BJ (cell line): ENCODE measurements around the gene RASGRF2. TPM values are rescaled to one million over a fixed set of nuclear protein-coding genes. Genes with fewer than 3 reads are reported as not detected.
"Not testable (repeated sequence)": the region's sequence is repeated elsewhere in the genome, so short reads cannot be mapped to it uniquely, and the experiment has no call there.

ENCODE experiments used
- CTCF ChIA-PET: fragments of 350-600 bp; formaldehyde crosslinking; extraction: SDS; loops from one replicate; lab custom pipeline; 2021; ENCODE audit warnings: antibody characterized with exemption, inconsistent platforms; lab: Yijun Ruan, JAX
- POLR2A ChIA-PET: fragments of 300-600 bp; sonication (Branson Sonifier 250); formaldehyde crosslinking; extraction: SDS; loops from one replicate; lab custom pipeline; 2021; ENCODE audit warnings: antibody characterized with exemption; lab: Charles Lee
- DNase-seq: peaks from one replicate; pipeline ENCODE4 v3.0.0-alpha.2; 2011; ENCODE audit warnings: low read depth
- H3K27me3 ChIP-seq: 2 replicates; pipeline ENCODE4 v1.6.0; 2011; ENCODE audit warnings: low read length; ENCODE audit not compliant: control insufficient read depth, insufficient read depth
- H3K36me3 ChIP-seq: 2 replicates; pipeline ENCODE4 v1.5.1; 2011; ENCODE audit warnings: low read length; ENCODE audit not compliant: control insufficient read depth, insufficient read depth
- H3K4me3 ChIP-seq: 2 replicates; pipeline ENCODE4 v1.5.1; 2011; ENCODE audit warnings: low read depth, mild to moderate bottlenecking, control low read depth, low read length
- polyA plus RNA-seq: library from polyadenylated mRNA; depleted of rRNA; stranded (reverse); fragments of >200 nt; gene quantifications from 2 replicates; pipeline ENCODE4 v1.2.3, GENCODE V29; 2011
- TF ChIP-seq, protein P1 (sequence below): IDR thresholded peaks from 2 replicates; pipeline ENCODE4 v1.5.1; 2011; ENCODE audit warnings: low read depth, mild to moderate bottlenecking, control low read depth, inconsistent platforms, low read length, moderate library complexity; ENCODE audit not compliant: insufficient read depth

Gene RASGRF2
- polyA plus RNA-seq, 1 experiment: 0.85 TPM

DNA sequence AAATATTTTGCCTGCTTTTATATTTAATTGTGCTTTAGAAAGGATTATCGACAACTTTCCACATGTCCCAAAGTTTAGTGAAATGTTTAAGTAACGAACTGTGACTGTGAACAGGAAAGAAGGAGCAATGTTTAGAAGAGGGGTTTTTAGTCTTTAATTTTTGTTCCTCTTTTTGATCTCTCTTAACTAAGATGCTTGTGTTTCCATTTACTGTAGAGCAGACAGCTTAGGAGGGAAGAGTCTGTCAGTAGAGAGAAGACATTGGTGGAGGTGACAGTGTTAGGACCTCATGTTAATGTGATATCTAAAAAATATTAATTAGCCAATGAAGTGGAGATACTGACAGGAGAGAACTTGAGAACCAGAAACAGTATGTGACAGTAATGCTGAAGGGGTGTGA, 92.2 kb downstream of the RASGRF2 start:
- ChIA-PET CTCF (no interaction called here), POLR2A (no interaction called here)
- Histone ChIP-seq H3K4me3 (no peak overlapping the region), H3K36me3 (no peaks in the 10 kb centered on the region), H3K27me3 (no peaks in the 10 kb centered on the region)
- DNase-seq: no peak
- TF ChIP-seq, protein P1, sequence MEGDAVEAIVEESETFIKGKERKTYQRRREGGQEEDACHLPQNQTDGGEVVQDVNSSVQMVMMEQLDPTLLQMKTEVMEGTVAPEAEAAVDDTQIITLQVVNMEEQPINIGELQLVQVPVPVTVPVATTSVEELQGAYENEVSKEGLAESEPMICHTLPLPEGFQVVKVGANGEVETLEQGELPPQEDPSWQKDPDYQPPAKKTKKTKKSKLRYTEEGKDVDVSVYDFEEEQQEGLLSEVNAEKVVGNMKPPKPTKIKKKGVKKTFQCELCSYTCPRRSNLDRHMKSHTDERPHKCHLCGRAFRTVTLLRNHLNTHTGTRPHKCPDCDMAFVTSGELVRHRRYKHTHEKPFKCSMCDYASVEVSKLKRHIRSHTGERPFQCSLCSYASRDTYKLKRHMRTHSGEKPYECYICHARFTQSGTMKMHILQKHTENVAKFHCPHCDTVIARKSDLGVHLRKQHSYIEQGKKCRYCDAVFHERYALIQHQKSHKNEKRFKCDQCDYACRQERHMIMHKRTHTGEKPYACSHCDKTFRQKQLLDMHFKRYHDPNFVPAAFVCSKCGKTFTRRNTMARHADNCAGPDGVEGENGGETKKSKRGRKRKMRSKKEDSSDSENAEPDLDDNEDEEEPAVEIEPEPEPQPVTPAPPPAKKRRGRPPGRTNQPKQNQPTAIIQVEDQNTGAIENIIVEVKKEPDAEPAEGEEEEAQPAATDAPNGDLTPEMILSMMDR: no peak

DNA sequence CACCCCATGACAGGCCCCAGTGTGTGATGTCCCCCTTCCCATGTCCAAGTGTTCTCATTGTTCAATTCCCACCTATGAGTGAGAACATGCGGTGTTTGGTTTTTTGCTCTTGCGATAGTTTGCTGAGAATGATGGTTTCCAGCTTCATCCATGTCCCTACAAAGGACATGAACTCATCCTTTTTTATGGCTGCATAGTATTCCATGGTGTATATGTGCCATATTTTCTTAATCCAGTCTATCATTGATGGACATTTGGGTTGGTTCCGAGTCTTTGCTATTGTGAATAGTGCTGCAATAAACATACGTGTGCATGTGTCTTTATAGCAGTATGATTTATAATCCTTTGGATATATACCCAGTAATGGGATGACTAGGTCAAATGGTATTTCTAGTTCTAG, 93.1 kb downstream of the RASGRF2 start:
- POLR2A ChIA-PET, H3K27me3 ChIP-seq, H3K36me3 ChIP-seq, DNase-seq, H3K4me3 ChIP-seq, CTCF ChIA-PET: not testable (repeated sequence)

DNA sequence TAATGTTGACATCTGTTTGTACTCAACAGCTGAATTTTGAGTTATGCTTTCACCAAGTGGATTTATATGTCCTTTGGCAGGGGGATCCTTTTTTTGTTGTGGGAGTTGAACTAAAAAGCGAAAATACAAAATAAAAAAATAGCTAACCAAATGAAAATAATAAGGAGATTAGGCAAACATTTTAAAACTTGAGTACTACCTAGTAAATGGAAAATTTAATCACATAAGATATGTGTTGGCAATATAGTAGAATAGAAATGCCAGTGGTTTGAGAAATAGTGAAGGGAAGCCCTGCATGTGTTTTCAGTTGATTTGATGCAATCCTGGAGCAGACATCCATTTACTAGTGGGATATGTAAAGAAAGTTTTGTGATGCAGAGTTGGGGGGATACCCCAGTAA, 98.0 kb downstream of the RASGRF2 start:
- DNase-seq: no peak
- POLR2A ChIA-PET: no interaction called here
- H3K36me3 ChIP-seq: no peaks in the 10 kb centered on the region
- no peaks in the 10 kb centered on the region for H3K27me3 ChIP-seq
- CTCF ChIA-PET: no interaction called here
- H3K4me3 ChIP-seq: no peak overlapping the region
- TF ChIP-seq, protein P1: no peak

DNA sequence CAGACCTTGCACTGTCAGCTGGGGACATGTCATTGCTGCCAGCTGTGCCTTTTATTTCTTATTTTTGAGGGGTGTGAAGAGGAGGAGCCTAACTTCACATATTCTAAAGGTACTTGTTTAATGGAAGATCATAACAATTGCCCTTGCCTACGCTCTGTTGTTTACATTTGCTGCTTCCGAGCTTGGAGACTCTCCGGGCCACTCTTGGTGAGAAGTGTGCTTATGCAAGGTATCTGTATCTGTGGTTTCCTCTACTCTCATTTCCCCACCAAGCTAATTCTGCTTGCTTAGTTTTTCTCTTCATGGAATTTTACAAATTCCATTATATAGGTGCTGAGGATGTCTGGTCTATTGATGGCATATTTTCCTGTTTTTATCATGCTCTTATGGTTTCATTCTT, 105.3 kb downstream of the RASGRF2 start:
- TF ChIP-seq, protein P1: no peak
- no peaks in the 10 kb centered on the region for H3K27me3 ChIP-seq
- no peaks in the 10 kb centered on the region for H3K36me3 ChIP-seq
- POLR2A ChIA-PET: no interaction called here
- CTCF ChIA-PET: no interaction called here
- H3K4me3 ChIP-seq: no peak overlapping the region
- no peak for DNase-seq

DNA sequence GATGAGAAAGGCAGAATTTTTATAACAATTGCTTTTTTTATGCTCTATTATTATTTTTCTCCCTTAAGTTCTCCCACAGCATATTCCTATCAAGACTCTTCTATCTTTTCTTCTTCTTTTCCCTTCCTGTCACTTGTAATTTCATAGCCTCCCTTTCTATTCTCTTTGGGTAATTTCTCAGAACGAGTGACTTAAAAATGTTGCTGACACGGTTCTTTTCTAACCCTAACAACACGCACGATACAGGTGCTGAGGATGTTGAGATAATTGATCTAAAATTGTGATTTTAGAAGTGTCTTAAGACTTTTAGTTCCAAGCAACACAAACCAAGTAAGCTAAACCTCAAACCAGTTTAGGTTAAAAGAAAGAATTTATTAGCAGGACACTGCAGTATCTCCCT, 105.9 kb downstream of the RASGRF2 start:
- ChIA-PET CTCF (no interaction called here), POLR2A (no interaction called here)
- no peak for DNase-seq
- TF ChIP-seq, protein P1: no peak
- Histone ChIP-seq H3K4me3 (no peak overlapping the region), H3K27me3 (no peaks in the 10 kb centered on the region), H3K36me3 (no peaks in the 10 kb centered on the region)

DNA sequence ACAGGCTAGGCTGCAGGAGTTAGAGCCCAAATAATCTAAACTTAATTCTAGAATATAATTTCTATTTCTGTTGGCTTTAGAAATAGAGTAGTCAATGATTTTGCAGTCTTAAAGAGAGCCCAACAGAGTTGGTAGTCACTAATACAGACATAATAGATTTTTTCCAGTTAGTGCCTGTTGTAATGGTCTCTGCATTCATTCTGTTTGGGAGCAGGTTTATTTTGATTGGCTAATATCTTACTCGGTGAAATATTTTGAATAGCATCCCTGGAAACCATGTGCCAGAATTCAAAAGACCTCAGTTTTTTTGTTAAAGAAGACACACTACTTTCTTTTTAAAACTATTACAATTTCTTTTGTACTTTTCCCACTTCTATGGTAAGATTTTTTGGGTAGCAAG, 107.2 kb downstream of the RASGRF2 start:
- POLR2A ChIA-PET: no interaction called here
- Histone ChIP-seq H3K36me3 (no peaks in the 10 kb centered on the region), H3K27me3 (no peaks in the 10 kb centered on the region), H3K4me3 (no peak overlapping the region)
- CTCF ChIA-PET: no interaction called here
- TF ChIP-seq, protein P1: no peak
- no peak for DNase-seq
